Measurements from ENCODE around the gene SPRED1. TPM values are rescaled to one million over a fixed set of nuclear protein-coding genes. Genes with fewer than 3 reads are reported as not detected.

SPRED1 gene
- total RNA-seq, 2 experiments from 2014 or later = 0.10 to 0.13 TPM

GRCh38 chr15:38354315-38354929 is 101.8 kb downstream of the SPRED1 start:
- Mint-ChIP-seq H3K4me1 (no peaks in the 10 kb centered on the region), H3K36me3 (ENCODE audit: low read depth) (no peaks in the 10 kb centered on the region), H3K27ac (no peak overlapping the region), H3K27me3 (peaks cover 26% of the 10 kb centered on the region), H3K4me3 (no peak overlapping the region), H3K9me3 (no peaks in the 10 kb centered on the region)
- ChIA-PET CTCF (interaction anchor here (0.6 to 2.1 kb wide), 4 partner anchors 9 to 1798 kb away, joined by 3 to 6 read pairs (median 3); no protein-coding TSS in a partner anchor), POLR2A (no interaction called here)
- peak; percentile 56 for DNase-seq

- H3K27me3 Mint-ChIP-seq = peaks cover 46% of the 10 kb centered on the region
- ChIA-PET CTCF (no interaction called here), POLR2A (no interaction called here)
- H3K4me3 Mint-ChIP-seq = no peak overlapping the region
- no peak overlapping the region for H3K27ac Mint-ChIP-seq
- H3K9me3 Mint-ChIP-seq = no peaks in the 10 kb centered on the region
- H3K36me3 Mint-ChIP-seq (ENCODE audit: low read depth) = no peaks in the 10 kb centered on the region
- H3K4me1 Mint-ChIP-seq = no peaks in the 10 kb centered on the region
- no peak for DNase-seq
Observed at GRCh38 chr15:38362355-38362754, 109.7 kb downstream of the SPRED1 start.

GRCh38 chr15:38367476-38367875 is 114.8 kb downstream of the SPRED1 start:
- Mint-ChIP-seq H3K36me3 (ENCODE audit: low read depth) (no peaks in the 10 kb centered on the region), H3K9me3 (no peaks in the 10 kb centered on the region), H3K4me1 (no peaks in the 10 kb centered on the region), H3K27ac (no peak overlapping the region), H3K27me3 (peaks cover 44% of the 10 kb centered on the region), H3K4me3 (no peak overlapping the region)
- POLR2A ChIA-PET = no interaction called here
- no peak for DNase-seq
- CTCF ChIA-PET = no interaction called here

- Mint-ChIP-seq H3K4me1 (no peaks in the 10 kb centered on the region), H3K9me3 (no peaks in the 10 kb centered on the region), H3K36me3 (ENCODE audit: low read depth) (no peaks in the 10 kb centered on the region), H3K4me3 (no peak overlapping the region), H3K27ac (no peak overlapping the region), H3K27me3 (peaks cover 44% of the 10 kb centered on the region)
- no peak for DNase-seq
- POLR2A ChIA-PET = no interaction called here
- CTCF ChIA-PET = no interaction called here
Observed at GRCh38 chr15:38369936-38370478, 117.4 kb downstream of the SPRED1 start.

- Mint-ChIP-seq H3K27ac (no peak overlapping the region), H3K36me3 (ENCODE audit: low read depth) (no peaks in the 10 kb centered on the region), H3K4me1 (no peaks in the 10 kb centered on the region), H3K27me3 (peaks cover 33% of the 10 kb centered on the region), H3K9me3 (no peaks in the 10 kb centered on the region), H3K4me3 (no peak overlapping the region)
- POLR2A ChIA-PET = no interaction called here
- CTCF ChIA-PET = no interaction called here
- DNase-seq = no peak
Observed at GRCh38 chr15:38373016-38373415, 120.4 kb downstream of the SPRED1 start.

GRCh38 chr15:38374029-38374428 is 121.4 kb downstream of the SPRED1 start:
- H3K36me3 Mint-ChIP-seq (ENCODE audit: low read depth) = no peaks in the 10 kb centered on the region
- H3K9me3 Mint-ChIP-seq = no peaks in the 10 kb centered on the region
- peaks cover 35% of the 10 kb centered on the region for H3K27me3 Mint-ChIP-seq
- POLR2A ChIA-PET = no interaction called here
- CTCF ChIA-PET = no interaction called here
- H3K27ac Mint-ChIP-seq = no peak overlapping the region
- H3K4me1 Mint-ChIP-seq = no peaks in the 10 kb centered on the region
- H3K4me3 Mint-ChIP-seq = no peak overlapping the region
- DNase-seq = no peak

- Mint-ChIP-seq H3K27me3 (peaks cover 39% of the 10 kb centered on the region), H3K4me1 (no peaks in the 10 kb centered on the region), H3K27ac (no peak overlapping the region), H3K9me3 (no peaks in the 10 kb centered on the region), H3K36me3 (ENCODE audit: low read depth) (no peaks in the 10 kb centered on the region), H3K4me3 (no peak overlapping the region)
- DNase-seq = no peak
- POLR2A ChIA-PET = no interaction called here
- CTCF ChIA-PET = interaction anchor here (0.9 kb wide), 1 partner anchor 13 kb away, joined by 3 read pairs; no protein-coding TSS in a partner anchor
Observed at GRCh38 chr15:38374556-38374955, 121.9 kb downstream of the SPRED1 start.

GRCh38 chr15:38376081-38376480 is 123.4 kb downstream of the SPRED1 start:
- H3K27me3 Mint-ChIP-seq = peaks cover 44% of the 10 kb centered on the region
- POLR2A ChIA-PET = no interaction called here
- no peaks in the 10 kb centered on the region for H3K9me3 Mint-ChIP-seq
- no peak overlapping the region for H3K27ac Mint-ChIP-seq
- DNase-seq = no peak
- H3K4me3 Mint-ChIP-seq = no peak overlapping the region
- H3K4me1 Mint-ChIP-seq = no peaks in the 10 kb centered on the region
- CTCF ChIA-PET = no interaction called here
- no peaks in the 10 kb centered on the region for H3K36me3 Mint-ChIP-seq (ENCODE audit: low read depth)

GRCh38 chr15:38377636-38378035 is 125.0 kb downstream of the SPRED1 start:
- Mint-ChIP-seq H3K9me3 (no peaks in the 10 kb centered on the region), H3K4me3 (no peak overlapping the region), H3K27ac (no peak overlapping the region), H3K36me3 (ENCODE audit: low read depth) (no peaks in the 10 kb centered on the region), H3K4me1 (no peaks in the 10 kb centered on the region), H3K27me3 (peaks cover 44% of the 10 kb centered on the region)
- ChIA-PET CTCF (interaction anchor here (1.3 to 1.4 kb wide), 2 partner anchors 13 to 63 kb away, joined by 3 read pairs; no protein-coding TSS in a partner anchor), POLR2A (no interaction called here)
- no peak for DNase-seq

- H3K4me3 Mint-ChIP-seq = no peak overlapping the region
- POLR2A ChIA-PET = no interaction called here
- H3K4me1 Mint-ChIP-seq = no peaks in the 10 kb centered on the region
- no peaks in the 10 kb centered on the region for H3K9me3 Mint-ChIP-seq
- H3K36me3 Mint-ChIP-seq (ENCODE audit: low read depth) = no peaks in the 10 kb centered on the region
- CTCF ChIA-PET = interaction anchor here (1.3 kb wide), 1 partner anchor 12 kb away, joined by 3 read pairs; no protein-coding TSS in a partner anchor
- H3K27ac Mint-ChIP-seq = no peak overlapping the region
- H3K27me3 Mint-ChIP-seq = peaks cover 43% of the 10 kb centered on the region
- DNase-seq = no peak
Observed at GRCh38 chr15:38378161-38378560, 125.5 kb downstream of the SPRED1 start.

- CTCF ChIA-PET = interaction anchor here (1.1 to 1.5 kb wide), 2 partner anchors 12 to 64 kb away, joined by 3 read pairs; no protein-coding TSS in a partner anchor
Observed at GRCh38 chr15:38389924-38390542, 137.4 kb downstream of the SPRED1 start.

GRCh38 chr15:38391191-38391590 is 138.6 kb downstream of the SPRED1 start:
- Mint-ChIP-seq H3K27me3 (peaks cover 42% of the 10 kb centered on the region), H3K36me3 (ENCODE audit: low read depth) (no peaks in the 10 kb centered on the region), H3K9me3 (no peaks in the 10 kb centered on the region), H3K4me1 (no peaks in the 10 kb centered on the region), H3K4me3 (no peak overlapping the region), H3K27ac (no peak overlapping the region)
- ChIA-PET POLR2A (no interaction called here), CTCF (interaction anchor here (1.1 to 1.5 kb wide), 2 partner anchors 14 to 65 kb away, joined by 3 read pairs; no protein-coding TSS in a partner anchor)
- DNase-seq = no peak

More at GRCh38 chr15:38389924-38390542, 137.4 kb downstream of the SPRED1 start:
- Mint-ChIP-seq H3K27me3 (peaks cover 39% of the 10 kb centered on the region), H3K4me1 (no peaks in the 10 kb centered on the region), H3K9me3 (no peaks in the 10 kb centered on the region), H3K36me3 (ENCODE audit: low read depth) (no peaks in the 10 kb centered on the region), H3K4me3 (no peak overlapping the region), H3K27ac (no peak overlapping the region)
- POLR2A ChIA-PET = no interaction called here
- DNase-seq = peak; percentile 64

- ChIA-PET POLR2A (no interaction called here), CTCF (no interaction called here)
- Mint-ChIP-seq H3K4me3 (no peak overlapping the region), H3K9me3 (no peaks in the 10 kb centered on the region), H3K27ac (no peak overlapping the region), H3K36me3 (ENCODE audit: low read depth) (no peaks in the 10 kb centered on the region), H3K4me1 (no peaks in the 10 kb centered on the region), H3K27me3 (peaks cover 56% of the 10 kb centered on the region)
- no peak for DNase-seq
Observed at GRCh38 chr15:38398134-38398533, 145.5 kb downstream of the SPRED1 start.

- Mint-ChIP-seq H3K9me3 (no peaks in the 10 kb centered on the region), H3K36me3 (ENCODE audit: low read depth) (no peaks in the 10 kb centered on the region), H3K27me3 (peaks cover 42% of the 10 kb centered on the region), H3K4me3 (no peak overlapping the region), H3K27ac (no peak overlapping the region), H3K4me1 (no peaks in the 10 kb centered on the region)
- POLR2A ChIA-PET = no interaction called here
- CTCF ChIA-PET = no interaction called here
- no peak for DNase-seq
Observed at GRCh38 chr15:38401106-38401505, 148.5 kb downstream of the SPRED1 start.

All from activated CD4-positive, alpha-beta memory T cell treated with anti-CD3 and anti-CD28 coated beads, Interleukin-2, amount 10 ng/mL, durations not matched to agents 7 days and 5 days (primary cell).